PC-3 (cell line): ENCODE data around the gene RCAN1. TPM values are rescaled to one million over a fixed set of nuclear protein-coding genes. Genes with fewer than 3 reads are reported as not detected.
A peak's percentile ranks its signal among the peaks of the same experiment; 100 is the strongest.
"Not testable (repeated sequence)": the region's sequence is repeated elsewhere in the genome, so short reads cannot be mapped to it uniquely, and the experiment has no call there.

Source experiments
- ATAC-seq: fragments of 200-7000 bp; cut with Tn5 transposase; 2 replicates; pipeline ENCODE4 v1.9.1; 2020; ENCODE audit warnings: mild to moderate bottlenecking, moderate library complexity
- BruUV-seq: library from RNA; stranded (reverse); fragments of 400-500 nt; replicated peaks from 2 replicates; lab custom pipeline; 2021; lab: Mats Ljungman, UMichigan
- CTCF ChIA-PET: fragments of 300-600 bp; sonication (Branson Sonifier 250); formaldehyde crosslinking; loops from one replicate; lab custom pipeline; 2022; ENCODE audit warnings: antibody characterized with exemption; lab: Charles Lee
- POLR2A ChIA-PET: fragments of 300-600 bp; sonication (Branson Sonifier 250); formaldehyde crosslinking; loops from one replicate; lab custom pipeline; 2022; ENCODE audit warnings: antibody characterized with exemption; ENCODE audit not compliant: unreplicated experiment; lab: Charles Lee
- DNase-seq: peaks from one replicate; pipeline ENCODE4 v3.0.0-alpha.2; 2015
- H2AFZ ChIP-seq: fragments of 300-600 bp; sonication (generic); 2 replicates; pipeline ENCODE4 v1.6.0; 2016; ENCODE audit warnings: antibody characterized with exemption, low read length
- H3F3A ChIP-seq: fragments of 300-600 bp; sonication (generic); one replicate; pipeline ENCODE4 v1.6.0; 2017; ENCODE audit warnings: antibody characterized with exemption, low read length, control low read depth, mild to moderate bottlenecking; ENCODE audit not compliant: unreplicated experiment
- H3K27ac ChIP-seq: fragments of 300-600 bp; sonication (generic); 2 replicates; pipeline ENCODE4 v1.5.1; 2016; ENCODE audit warnings: mild to moderate bottlenecking, low read length
- H3K27me3 ChIP-seq: fragments of 300-600 bp; sonication (generic); 2 replicates; pipeline ENCODE4 v1.6.1; 2016; ENCODE audit warnings: low read length, mixed read lengths
- H3K36me3 ChIP-seq: fragments of 300-600 bp; sonication (generic); 2 replicates; pipeline ENCODE4 v1.6.1; 2016; ENCODE audit warnings: low read depth, mixed run types, low read length, mixed read lengths
- H3K4me1 ChIP-seq: fragments of 300-600 bp; sonication (generic); 2 replicates; pipeline ENCODE4 v1.5.1; 2016; ENCODE audit warnings: low read length; ENCODE audit not compliant: insufficient read depth
- H3K4me2 ChIP-seq: fragments of 300-600 bp; sonication (generic); 2 replicates; pipeline ENCODE4 v1.6.0; 2016; ENCODE audit warnings: low read length
- H3K4me3 ChIP-seq: fragments of 300-600 bp; sonication (generic); 2 replicates; pipeline ENCODE4 v1.5.1; 2016; ENCODE audit warnings: mild to moderate bottlenecking, low read length, mixed read lengths
- H3K79me2 ChIP-seq: fragments of 300-600 bp; sonication (generic); 2 replicates; pipeline ENCODE4 v1.6.1; 2017; ENCODE audit warnings: low read length, mixed read lengths
- H3K9ac ChIP-seq: fragments of 300-600 bp; sonication (generic); 2 replicates; pipeline ENCODE4 v1.6.0; 2016; ENCODE audit warnings: mild to moderate bottlenecking, low read length
- H3K9me2 ChIP-seq: fragments of 300-600 bp; sonication (generic); replicated peaks from 2 replicates; pipeline ENCODE4 v1.6.1; 2016; ENCODE audit warnings: mixed run types, low read length, mixed read lengths
- H3K9me3 ChIP-seq: fragments of 300-600 bp; sonication (generic); 2 replicates; pipeline ENCODE4 v1.6.1; 2016; ENCODE audit warnings: low read length, mixed read lengths
- H4K20me1 ChIP-seq: fragments of 300-600 bp; sonication (generic); 2 replicates; pipeline ENCODE4 v1.6.1; 2016; ENCODE audit warnings: low read length, mixed read lengths
- EZH2 ChIP-seq: fragments of 300-600 bp; sonication (generic); IDR thresholded peaks from one replicate; pipeline ENCODE4 v1.6.1; 2017; ENCODE audit warnings: antibody characterized with exemption, mild to moderate bottlenecking, low read length; ENCODE audit not compliant: unreplicated experiment
- EZH2phosphoT487 ChIP-seq: fragments of 300-600 bp; sonication (generic); IDR thresholded peaks from 2 replicates; pipeline ENCODE4 v1.6.1; 2018; ENCODE audit warnings: mild to moderate bottlenecking, antibody characterized with exemption, low read length, borderline replicate concordance
- intact Hi-C: fragments of 100-400 bp; cut with micrococcal nuclease; formaldehyde crosslinking; loops from 2 replicates; pipeline ENCODE4 v1.9.0; 2023
- total RNA-seq: library from RNA; depleted of rRNA; stranded (reverse); fragments of >200 nt; gene quantifications from 2 replicates; pipeline ENCODE4 v1.2.3, GENCODE V29; 2014
- TF ChIP-seq, protein P1 (sequence below): fragments of 300-600 bp; sonication (generic); conservative IDR thresholded peaks from 2 replicates; pipeline ENCODE4 v1.5.1; 2017; ENCODE audit warnings: antibody characterized with exemption, low read depth, mild to moderate bottlenecking, low read length

Gene RCAN1
- total RNA-seq, 1 experiment from 2014 or later, result 26.2 TPM

DNA sequence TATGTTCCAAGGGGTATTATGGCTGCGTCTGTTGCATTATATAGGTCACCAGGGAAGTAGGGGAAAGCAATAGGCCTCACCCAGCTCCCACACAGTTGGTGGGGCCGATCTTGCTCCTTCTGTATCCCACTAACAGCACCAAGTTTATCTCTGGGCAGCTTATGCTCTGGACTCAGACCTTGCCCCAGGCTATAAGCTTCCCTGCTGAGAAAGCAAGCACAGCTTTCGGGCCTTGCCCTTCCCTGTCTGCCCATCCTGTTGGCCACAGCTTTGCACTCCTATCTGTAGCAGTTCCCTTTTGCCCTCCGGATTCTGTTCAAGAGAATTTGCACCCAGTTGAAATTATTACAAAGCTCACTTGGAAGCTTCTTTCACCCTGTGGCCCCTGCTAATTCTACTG is 115.8 kb downstream of the RCAN1 start:
- CTCF ChIA-PET, result no interaction called here
- no peaks in the 10 kb centered on the region for H4K20me1 ChIP-seq
- no peak overlapping the region for H3K27ac ChIP-seq
- H3K79me2 ChIP-seq, result no peaks in the 10 kb centered on the region
- H3K9me2 ChIP-seq, result no peaks in the 10 kb centered on the region
- no peak overlapping the region for H3K4me2 ChIP-seq
- ATAC-seq (no peak), DNase-seq (no peak)
- H3K36me3 ChIP-seq, result no peaks in the 10 kb centered on the region
- no peak overlapping the region for H2AFZ ChIP-seq
- BruUV-seq, result no TSS peak
- intact Hi-C loops, result no loop called here
- TF ChIP-seq, protein P1, sequence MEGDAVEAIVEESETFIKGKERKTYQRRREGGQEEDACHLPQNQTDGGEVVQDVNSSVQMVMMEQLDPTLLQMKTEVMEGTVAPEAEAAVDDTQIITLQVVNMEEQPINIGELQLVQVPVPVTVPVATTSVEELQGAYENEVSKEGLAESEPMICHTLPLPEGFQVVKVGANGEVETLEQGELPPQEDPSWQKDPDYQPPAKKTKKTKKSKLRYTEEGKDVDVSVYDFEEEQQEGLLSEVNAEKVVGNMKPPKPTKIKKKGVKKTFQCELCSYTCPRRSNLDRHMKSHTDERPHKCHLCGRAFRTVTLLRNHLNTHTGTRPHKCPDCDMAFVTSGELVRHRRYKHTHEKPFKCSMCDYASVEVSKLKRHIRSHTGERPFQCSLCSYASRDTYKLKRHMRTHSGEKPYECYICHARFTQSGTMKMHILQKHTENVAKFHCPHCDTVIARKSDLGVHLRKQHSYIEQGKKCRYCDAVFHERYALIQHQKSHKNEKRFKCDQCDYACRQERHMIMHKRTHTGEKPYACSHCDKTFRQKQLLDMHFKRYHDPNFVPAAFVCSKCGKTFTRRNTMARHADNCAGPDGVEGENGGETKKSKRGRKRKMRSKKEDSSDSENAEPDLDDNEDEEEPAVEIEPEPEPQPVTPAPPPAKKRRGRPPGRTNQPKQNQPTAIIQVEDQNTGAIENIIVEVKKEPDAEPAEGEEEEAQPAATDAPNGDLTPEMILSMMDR, result no peak
- TF ChIP-seq EZH2phosphoT487, result no peak
- no peak for TF ChIP-seq EZH2
- no peaks in the 10 kb centered on the region for H3K27me3 ChIP-seq
- no peak overlapping the region for H3K9ac ChIP-seq
- POLR2A ChIA-PET, result no interaction called here
- H3F3A ChIP-seq, result no peaks in the 10 kb centered on the region
- H3K9me3 ChIP-seq, result 0 out of 2 replicates have a peak, but pooled peaks cover 4% of the 10 kb centered on the region
- no peaks in the 10 kb centered on the region for H3K4me1 ChIP-seq
- no peak overlapping the region for H3K4me3 ChIP-seq

- no peak overlapping the region for H2AFZ ChIP-seq
- intact Hi-C loops, result no loop called here
- no peaks in the 10 kb centered on the region for H3F3A ChIP-seq
- TF ChIP-seq EZH2phosphoT487 (no peak), EZH2 (no peak)
- TF ChIP-seq, protein P1, result no peak
- no TSS peak for BruUV-seq
- no peaks in the 10 kb centered on the region for H4K20me1 ChIP-seq
- H3K9me2 ChIP-seq, result no peaks in the 10 kb centered on the region
- ChIA-PET POLR2A (no interaction called here), CTCF (no interaction called here)
- H3K9ac ChIP-seq, result no peak overlapping the region
- no peak for DNase-seq
- no peak overlapping the region for H3K4me3 ChIP-seq
- H3K79me2 ChIP-seq, result no peaks in the 10 kb centered on the region
- no peak overlapping the region for H3K27ac ChIP-seq
- H3K4me1 ChIP-seq, result no peaks in the 10 kb centered on the region
- no peaks in the 10 kb centered on the region for H3K27me3 ChIP-seq
- ATAC-seq, result no peak
- H3K4me2 ChIP-seq, result no peak overlapping the region
- no peaks in the 10 kb centered on the region for H3K36me3 ChIP-seq
- 0 out of 2 replicates have a peak, but pooled peaks cover 4% of the 10 kb centered on the region for H3K9me3 ChIP-seq
Measured at GRCh38 chr21:34498623-34499022, 116.3 kb downstream of the RCAN1 start.

DNA sequence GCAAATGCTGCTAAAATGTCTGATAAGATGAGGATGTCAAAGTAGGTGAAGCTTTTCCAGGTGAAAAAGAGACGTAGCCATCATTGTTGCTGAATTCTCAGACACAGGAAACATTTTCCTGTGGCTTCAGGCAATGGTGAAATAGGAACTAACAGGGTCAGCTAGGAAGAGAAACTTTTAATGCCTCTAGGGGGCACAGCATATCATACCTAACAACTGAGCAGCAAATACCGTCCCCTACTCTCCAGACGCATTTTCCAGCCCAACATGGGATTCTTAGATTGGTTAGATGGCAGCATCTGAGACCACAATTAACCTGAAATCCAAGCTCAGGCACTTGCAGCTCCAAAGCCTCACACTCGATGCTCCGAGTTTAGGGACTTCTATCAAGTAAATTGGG is 131.1 kb downstream of the RCAN1 start:
- H3K36me3 ChIP-seq, H3K4me1 ChIP-seq, intact Hi-C loops, H3K27ac ChIP-seq, H4K20me1 ChIP-seq, H3F3A ChIP-seq, H3K79me2 ChIP-seq, H3K4me3 ChIP-seq, DNase-seq, CTCF ChIA-PET, H3K9me2 ChIP-seq, H3K9ac ChIP-seq, H3K9me3 ChIP-seq, H2AFZ ChIP-seq, H3K4me2 ChIP-seq, BruUV-seq, POLR2A ChIA-PET, H3K27me3 ChIP-seq: not testable (repeated sequence)
- ATAC-seq, result peak; percentile 43

DNA sequence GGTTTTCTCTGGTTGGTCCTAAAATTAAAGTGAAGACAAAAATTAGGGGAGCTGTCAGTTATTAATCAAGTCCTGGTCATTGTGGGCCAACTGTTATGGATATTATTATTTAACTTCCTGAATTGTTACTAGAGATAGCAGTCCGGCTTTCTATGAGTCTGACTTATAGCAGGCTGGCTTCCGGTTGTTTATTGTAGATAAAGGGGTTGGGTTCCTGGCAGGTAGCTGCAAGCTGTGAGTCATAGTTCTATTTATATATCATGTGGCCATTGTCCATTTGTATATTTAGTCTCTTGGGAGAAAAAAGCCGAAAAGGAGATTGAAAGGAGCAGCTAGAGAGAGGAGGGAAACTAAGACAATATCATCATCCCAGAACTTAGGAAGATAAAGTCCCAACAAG is 131.5 kb downstream of the RCAN1 start:
- peak; percentile 87 for ATAC-seq
- BruUV-seq, H2AFZ ChIP-seq, H3K9ac ChIP-seq, H3K4me2 ChIP-seq, H3F3A ChIP-seq, H3K27me3 ChIP-seq, H3K27ac ChIP-seq, H3K4me1 ChIP-seq, H3K4me3 ChIP-seq, H3K9me2 ChIP-seq, H4K20me1 ChIP-seq, H3K36me3 ChIP-seq, H3K9me3 ChIP-seq, H3K79me2 ChIP-seq, POLR2A ChIA-PET, intact Hi-C loops, DNase-seq, CTCF ChIA-PET: not testable (repeated sequence)

DNA sequence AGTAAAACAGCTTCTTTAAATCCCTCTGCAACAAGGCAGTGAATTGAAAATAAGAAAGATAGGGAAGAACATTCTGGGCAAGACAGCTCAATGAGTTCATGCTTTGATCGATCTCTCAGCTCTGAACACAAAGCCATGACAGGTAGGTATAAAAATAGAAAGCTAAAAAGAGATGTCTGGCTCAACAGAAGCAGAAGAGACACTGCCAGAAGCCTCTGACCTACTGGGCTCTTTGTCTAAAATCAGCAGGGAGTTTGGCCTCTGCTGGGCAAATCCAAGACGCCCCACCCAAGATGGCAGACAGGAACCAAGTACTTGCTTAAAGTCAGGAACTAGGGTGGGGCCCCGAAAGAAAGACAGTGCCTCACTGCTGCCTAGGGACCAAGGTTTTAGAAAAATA is 147.6 kb downstream of the RCAN1 start:
- H4K20me1 ChIP-seq, H3K9me3 ChIP-seq, H3K4me2 ChIP-seq, H2AFZ ChIP-seq, H3K36me3 ChIP-seq, H3K79me2 ChIP-seq, POLR2A ChIA-PET, H3K4me3 ChIP-seq, BruUV-seq, H3K27ac ChIP-seq, H3K9ac ChIP-seq, DNase-seq, H3K4me1 ChIP-seq, CTCF ChIA-PET, ATAC-seq, H3F3A ChIP-seq, H3K9me2 ChIP-seq, H3K27me3 ChIP-seq, intact Hi-C loops: not testable (repeated sequence)
